GM13977 (cell line): Measurements from ENCODE around the gene CLNK.

ENCODE experiments used
- DNase-seq: peaks from one replicate; pipeline ENCODE4 v3.0.0; 2012; ENCODE audit warnings: low spot score
- CTCF ChIP-seq: IDR thresholded peaks from 2 replicates; pipeline ENCODE4 v1.5.1; 2012; ENCODE audit warnings: mild to moderate bottlenecking, control low read depth; ENCODE audit not compliant: insufficient read depth; ENCODE audit errors: extremely low read depth, missing control alignments
- in situ Hi-C: fragments of 300-500 bp; cut with MboI; formaldehyde crosslinking; loops from one replicate; pipeline ENCODE4 v1.12.0; 2022; ENCODE audit warnings: low sequenced_read_pairs, low pct_unique_long_range_greater_than_20kb, mixed read lengths, inconsistent platforms; ENCODE audit not compliant: unreplicated experiment

Gene CLNK

GRCh38 chr4:10659251-10659650 lies 25.3 kb downstream of the CLNK start:
- TF ChIP-seq CTCF: no peak
- in situ Hi-C loops: no loop called here
- DNase-seq: no peak

- in situ Hi-C loops: no loop called here
- TF ChIP-seq CTCF: no peak
- no peak for DNase-seq
Measured at GRCh38 chr4:10656988-10657387, 27.6 kb downstream of the CLNK start.

GRCh38 chr4:10656420-10656819 lies 28.1 kb downstream of the CLNK start:
- DNase-seq: no peak
- TF ChIP-seq CTCF: no peak
- in situ Hi-C loops: no loop called here

- DNase-seq: no peak
- in situ Hi-C loops: no loop called here
- no peak for TF ChIP-seq CTCF
Measured at GRCh38 chr4:10655968-10656367, 28.6 kb downstream of the CLNK start.

- in situ Hi-C loops: no loop called here
- TF ChIP-seq CTCF: no peak
- no peak for DNase-seq
Measured at GRCh38 chr4:10648479-10648878, 36.1 kb downstream of the CLNK start.

GRCh38 chr4:10647846-10648245 lies 36.7 kb downstream of the CLNK start:
- in situ Hi-C loops: no loop called here
- no peak for TF ChIP-seq CTCF
- DNase-seq: no peak
